Fibroblast of pulmonary artery (primary cell): ENCODE data around the gene SLC22A8.

Experiments used
- DNase-seq: peaks from one replicate; pipeline ENCODE4 v3.0.0-alpha.2; 2010; ENCODE audit warnings: low read depth
- H3K4me3 ChIP-seq: replicated peaks from 2 replicates; pipeline ENCODE4 v1.5.1; 2011; ENCODE audit warnings: low read depth, mild to moderate bottlenecking, control low read depth, low read length, moderate library complexity
- CTCF ChIP-seq: IDR thresholded peaks from 2 replicates; pipeline ENCODE4 v1.5.1; 2011; ENCODE audit warnings: mild to moderate bottlenecking, control low read depth, low read length, inconsistent platforms; ENCODE audit errors: missing control alignments

Gene SLC22A8

DNA sequence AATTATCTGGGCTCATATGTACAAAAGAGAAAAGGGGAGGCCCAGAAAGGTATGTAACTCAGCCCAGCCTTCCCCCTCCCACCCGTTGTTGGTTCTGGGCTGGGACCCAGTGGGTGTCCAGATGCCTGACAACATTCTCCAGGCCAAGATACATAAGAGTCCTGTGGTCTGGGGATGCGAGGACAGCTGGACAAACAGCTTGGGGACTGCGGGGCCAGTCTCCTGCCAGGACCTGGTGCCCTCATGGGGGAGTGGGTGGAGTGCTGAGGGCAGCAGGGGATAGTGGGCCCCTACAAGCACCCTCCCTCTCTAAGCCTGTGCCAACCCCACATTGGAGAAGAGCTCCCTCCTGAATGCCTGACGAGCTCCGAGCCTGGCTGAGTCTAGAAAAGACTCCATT lies 27.4 kb downstream of the SLC22A8 start:
- H3K4me3 ChIP-seq, result no peak overlapping the region
- DNase-seq, result no peak
- TF ChIP-seq CTCF, result no peak

DNA sequence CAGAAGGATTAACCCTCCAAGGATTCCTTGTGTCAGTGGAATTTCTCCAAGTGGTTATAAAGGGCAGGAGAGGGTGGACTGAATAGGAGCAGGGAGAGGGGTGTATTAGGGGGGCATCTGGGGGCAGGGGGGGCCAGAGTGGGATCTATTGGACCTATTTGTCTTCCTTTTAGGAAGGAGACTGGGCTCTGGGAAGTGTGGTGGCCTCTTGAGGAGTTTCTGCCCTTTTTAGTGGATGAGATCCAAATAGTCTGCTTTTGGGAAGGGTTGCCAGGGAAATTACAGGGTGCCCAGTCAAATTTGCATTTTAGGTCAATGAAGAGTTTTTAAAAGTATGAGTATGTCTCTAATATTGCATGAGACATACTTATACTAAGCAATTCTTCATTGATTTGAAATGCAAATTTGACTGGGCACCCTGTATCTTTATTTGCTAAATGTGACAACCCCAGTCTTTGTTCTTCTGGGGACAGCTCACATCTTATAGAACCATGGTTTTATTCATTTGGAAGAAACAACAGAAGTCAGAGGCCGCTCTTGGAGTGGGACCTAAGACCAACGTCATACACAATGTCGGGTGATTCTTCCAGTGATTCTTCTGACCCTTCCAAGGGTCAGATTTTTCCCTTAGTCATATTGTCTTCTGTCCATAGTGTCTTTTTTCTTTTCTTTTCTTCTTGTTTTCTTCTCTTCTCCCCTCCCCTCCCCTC lies 30.4 kb downstream of the SLC22A8 start:
- no peak for DNase-seq
- H3K4me3 ChIP-seq, result no peak overlapping the region
- TF ChIP-seq CTCF, result no peak

GRCh38 chr11:62984451-62984991 lies 31.1 kb downstream of the SLC22A8 start, which contains the start of gene SLC22A6:
Gene SLC22A6, minus strand, starts transcription at chr11:62984967. Its CDS starts 277 bp downstream, at chr11:62984690.
- TF ChIP-seq CTCF, result no peak
- H3K4me3 ChIP-seq, result no peak within 1 kb of the TSS
- DNase-seq, result no peak

- no peak for DNase-seq
- TF ChIP-seq CTCF, result no peak
- no peak overlapping the region for H3K4me3 ChIP-seq
Observed at GRCh38 chr11:62983536-62984199, 32.0 kb downstream of the SLC22A8 start.

GRCh38 chr11:62981743-62982142 lies 33.9 kb downstream of the SLC22A8 start:
- no peak for DNase-seq
- H3K4me3 ChIP-seq, result no peak overlapping the region
- TF ChIP-seq CTCF, result no peak

DNA sequence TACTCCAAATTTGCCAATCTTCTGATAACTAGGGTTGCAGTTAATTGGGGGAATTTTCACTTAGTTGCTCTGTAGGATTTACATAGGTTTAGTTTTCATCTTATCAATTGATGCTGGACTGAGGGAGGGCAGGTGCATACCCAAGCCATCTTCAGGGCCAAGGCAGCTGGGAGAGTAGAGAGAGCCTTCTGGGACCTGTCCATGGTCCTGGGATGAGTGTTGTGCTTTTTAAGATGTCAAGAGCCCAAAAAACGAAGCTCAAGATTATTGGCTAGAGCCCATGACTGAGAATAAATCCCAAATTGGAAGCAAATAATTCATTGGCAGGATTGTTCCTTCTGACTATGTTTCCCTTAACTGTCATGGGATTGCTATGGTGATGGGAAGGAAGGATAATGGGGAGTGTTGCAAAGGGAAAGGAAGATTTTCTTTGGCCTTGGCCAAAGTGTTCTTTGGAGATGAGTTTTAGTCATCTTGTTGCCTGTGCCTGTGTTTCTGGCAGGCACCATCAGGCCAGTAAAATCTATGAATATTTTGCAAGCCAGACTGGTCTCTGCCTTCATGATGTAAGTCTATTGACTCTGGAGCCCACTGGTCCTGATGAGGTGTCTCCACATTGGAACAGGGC lies 35.4 kb downstream of the SLC22A8 start:
- no peak overlapping the region for H3K4me3 ChIP-seq
- DNase-seq, result peak; percentile 30
- TF ChIP-seq CTCF, result no peak
